ENCODE results near the gene MCOLN2. TPM values are rescaled to one million over a fixed set of nuclear protein-coding genes. Genes with fewer than 3 reads are reported as not detected.

Gene MCOLN2
- polyA plus RNA-seq, 1 of the 3 experiments (the other 2 are of a cell fraction) = not detected

GRCh38 chr1:84890566-84890965 lies 106.3 kb downstream of the MCOLN2 start:
- CTCF ChIA-PET = no interaction called here
- H3K36me3 ChIP-seq (replicated peaks in 1 of 2; ENCODE audit: control insufficient read depth in 1 of 2, insufficient read depth in 2 of 2, low read length in 1 of 2) = no peaks in the 10 kb centered on the region
- WGBS (ENCODE audit: low lambda C conversion rate) = 72% methylated on average over 2 of the region's 2 CpGs

GRCh38 chr1:84889437-84889836 lies 107.5 kb downstream of the MCOLN2 start:
- TF ChIP-seq JUND (IDR thresholded peaks at IDR 0.05) (no peak), POLR2AphosphoS5 (IDR thresholded peaks at IDR 0.05; ENCODE audit: low read depth, low read length) (no peak), CTCF (IDR thresholded peaks at IDR 0.05) (no peak), EP300 (IDR thresholded peaks at IDR 0.05; ENCODE audit: borderline replicate concordance in 1 of 2, low read depth in 1 of 2, low read length in 1 of 2) (no peak), SMC3 (IDR thresholded peaks at IDR 0.05; ENCODE audit: low read depth, low read length) (no peak)
- Histone ChIP-seq H3K27me3 (ENCODE audit: insufficient read depth) (peaks cover 21% of the 10 kb centered on the region), H3K79me2 (ENCODE audit: insufficient read depth) (no peaks in the 10 kb centered on the region), H3K9me2 (no peaks in the 10 kb centered on the region), H3K9me3 (no peaks in the 10 kb centered on the region), H3F3A (replicated peaks; ENCODE audit: insufficient read depth) (no peaks in the 10 kb centered on the region), H3K27ac (ENCODE audit: low read depth in 2 of 2, low read length in 1 of 2) (no peak overlapping the region), H3K36me3 (replicated peaks in 1 of 2; ENCODE audit: control insufficient read depth in 1 of 2, insufficient read depth in 2 of 2, low read length in 1 of 2) (no peaks in the 10 kb centered on the region), H3K4me2 (no peak overlapping the region), H4K20me1 (ENCODE audit: insufficient read depth) (no peaks in the 10 kb centered on the region), H3K9ac (no peak overlapping the region), H3K4me3 (ENCODE audit: low read depth in 2 of 2, low read length in 1 of 2) (no peak overlapping the region), H2AFZ (ENCODE audit: low read depth) (no peak overlapping the region), H3K4me1 (ENCODE audit: control insufficient read depth in 1 of 2, insufficient read depth in 2 of 2, low read depth in 1 of 2, low read length in 1 of 2) (peaks cover 0 to 6% of the 10 kb centered on the region in 2 experiments; a peak in 1 of 4 replicates)
- WGBS (ENCODE audit: low lambda C conversion rate) = 42% methylated on average over 5 of the region's 5 CpGs
- POLR2A ChIA-PET = no interaction called here
- DNase-seq = no peak
- CTCF ChIA-PET = no interaction called here

More at GRCh38 chr1:84890566-84890965, 106.3 kb downstream of the MCOLN2 start:
- H3K4me2 ChIP-seq = no peak overlapping the region
- H3K27me3 ChIP-seq (ENCODE audit: insufficient read depth) = peaks cover 21% of the 10 kb centered on the region
- H3K4me1 ChIP-seq (ENCODE audit: control insufficient read depth in 1 of 2, insufficient read depth in 2 of 2, low read depth in 1 of 2, low read length in 1 of 2) = peaks cover 0 to 6% of the 10 kb centered on the region in 2 experiments; a peak in 1 of 4 replicates
- no peak overlapping the region for H3K27ac ChIP-seq (ENCODE audit: low read depth in 2 of 2, low read length in 1 of 2)
- H3K79me2 ChIP-seq (ENCODE audit: insufficient read depth) = no peaks in the 10 kb centered on the region
- no peak overlapping the region for H2AFZ ChIP-seq (ENCODE audit: low read depth)
- H3K9me2 ChIP-seq = no peaks in the 10 kb centered on the region
- no peaks in the 10 kb centered on the region for H3K9me3 ChIP-seq
- DNase-seq = no peak
- H3K9ac ChIP-seq = no peak overlapping the region
- TF ChIP-seq RXRA (IDR thresholded peaks at IDR 0.05; ENCODE audit: borderline replicate concordance, low read depth) = no peak
- TF ChIP-seq FOSL2 (IDR thresholded peaks at IDR 0.05; ENCODE audit: borderline replicate concordance, low read depth) = no peak
- TF ChIP-seq USF2 (IDR thresholded peaks at IDR 0.05; ENCODE audit: borderline replicate concordance, low read depth, low read length) = no peak
- no peak for TF ChIP-seq RCOR1 (IDR thresholded peaks at IDR 0.05; ENCODE audit: low read length)
- H3K4me3 ChIP-seq (ENCODE audit: low read depth in 2 of 2, low read length in 1 of 2) = no peak overlapping the region
- H4K20me1 ChIP-seq (ENCODE audit: insufficient read depth) = no peaks in the 10 kb centered on the region
- H3F3A ChIP-seq (replicated peaks; ENCODE audit: insufficient read depth) = no peaks in the 10 kb centered on the region
- POLR2A ChIA-PET = no interaction called here

- Histone ChIP-seq H3K79me2 (ENCODE audit: insufficient read depth) (no peaks in the 10 kb centered on the region), H2AFZ (ENCODE audit: low read depth) (no peak overlapping the region), H3K36me3 (replicated peaks in 1 of 2; ENCODE audit: control insufficient read depth in 1 of 2, insufficient read depth in 2 of 2, low read length in 1 of 2) (no peaks in the 10 kb centered on the region), H3F3A (replicated peaks; ENCODE audit: insufficient read depth) (no peaks in the 10 kb centered on the region), H3K9me2 (no peaks in the 10 kb centered on the region), H3K27me3 (ENCODE audit: insufficient read depth) (peaks cover 20% of the 10 kb centered on the region), H3K4me3 (ENCODE audit: low read depth in 2 of 2, low read length in 1 of 2) (no peak overlapping the region), H3K4me1 (ENCODE audit: control insufficient read depth in 1 of 2, insufficient read depth in 2 of 2, low read depth in 1 of 2, low read length in 1 of 2) (peaks cover 0 to 6% of the 10 kb centered on the region in 2 experiments; a peak in 1 of 4 replicates), H3K9me3 (no peaks in the 10 kb centered on the region), H4K20me1 (ENCODE audit: insufficient read depth) (no peaks in the 10 kb centered on the region), H3K27ac (ENCODE audit: low read depth in 2 of 2, low read length in 1 of 2) (no peak overlapping the region), H3K4me2 (no peak overlapping the region), H3K9ac (no peak overlapping the region)
- ChIA-PET POLR2A (no interaction called here), CTCF (no interaction called here)
- TF ChIP-seq TEAD4 (IDR thresholded peaks at IDR 0.05; ENCODE audit: borderline replicate concordance, insufficient read depth) (no peak), MAX (IDR thresholded peaks at IDR 0.05; ENCODE audit: low read depth) (no peak), EZH2phosphoT487 (IDR thresholded peaks at IDR 0.05; ENCODE audit: borderline replicate concordance, low read depth) (no peak), SIN3A (IDR thresholded peaks at IDR 0.05; ENCODE audit: borderline replicate concordance, low read depth, low read length) (no peak), FOXM1 (IDR thresholded peaks at IDR 0.05; ENCODE audit: low read depth) (no peak), TAF1 (IDR thresholded peaks at IDR 0.05; ENCODE audit: borderline replicate concordance, low read depth, low read length) (no peak), ZBTB33 (IDR thresholded peaks at IDR 0.05; ENCODE audit: borderline replicate concordance, low read depth) (no peak), ELF1 (IDR thresholded peaks at IDR 0.05) (no peak)
- no peak for DNase-seq
Measured at GRCh38 chr1:84888753-84889152, 108.2 kb downstream of the MCOLN2 start.
